ENCODE data around the gene PDE11A. TPM values are rescaled to one million over a fixed set of nuclear protein-coding genes. Genes with fewer than 3 reads are reported as not detected.

The PDE11A gene
- total and polyA plus RNA-seq, 2 of the 13 experiments (the other 11 are each of a cell fraction or from before 2014, with no cell fraction given): 1.2 to 1.7 TPM

- Histone ChIP-seq H3K4me1 (ENCODE audit: insufficient read depth, low read length) (no peaks in the 10 kb centered on the region), H3K9ac (ENCODE audit: insufficient read depth, low read depth, low read length) (no peak overlapping the region), H2AFZ (ENCODE audit: low read length) (no peak overlapping the region), H3K36me3 (replicated peaks in 1 of 2; ENCODE audit: control insufficient read depth in 1 of 2, insufficient read depth in 2 of 2, low read length in 2 of 2) (no peaks in the 10 kb centered on the region), H3K4me3 (replicated peaks in 1 of 3; ENCODE audit: insufficient read depth in 1 of 3, low read depth in 2 of 3, low read length in 3 of 3) (no peak overlapping the region), H3K27me3 (ENCODE audit: control insufficient read depth in 1 of 2, insufficient read depth in 2 of 2, low read length in 2 of 2) (no peaks in the 10 kb centered on the region), H4K20me1 (ENCODE audit: insufficient read depth, low read length) (no peaks in the 10 kb centered on the region), H3K9me3 (ENCODE audit: low read length) (peaks cover 21% of the 10 kb centered on the region; the same call in 1 of the 2 replicates), H3K27ac (ENCODE audit: extremely low read length, insufficient read depth, low read length) (no peak overlapping the region), H3K79me2 (ENCODE audit: insufficient read depth, low read length) (no peaks in the 10 kb centered on the region), H3K4me2 (ENCODE audit: low read depth, low read length) (no peak overlapping the region)
- in situ Hi-C loops (cut with HindIII; ENCODE audit: extremely low pct_ligation_motif_present, low pct_unique_long_range_greater_than_20kb) (no loop called here), intact Hi-C loops (cut with micrococcal nuclease; ENCODE audit: unreplicated experiment) (no loop called here)
- no peak for DNase-seq (ENCODE audit: low spot score)
- FAIRE-seq: no peak
- WGBS (ENCODE audit: low lambda C conversion rate): 71% methylated on average over 1 of the region's 1 CpG
- no peak for ATAC-seq
- ChIA-PET CTCF (ENCODE audit: low intra/inter-chr PET ratio, low total read pairs) (no interaction called here), POLR2A (no interaction called here)
- TF ChIP-seq ZC3H4 (CRISPR knock-in tag; IDR thresholded peaks at IDR 0.05; ENCODE audit: borderline replicate concordance) (no peak), ZNF781 (CRISPR knock-in tag; IDR thresholded peaks at IDR 0.05; ENCODE audit: borderline replicate concordance, not compliant biosample characterization) (no peak), SMARCE1 (IDR thresholded peaks at IDR 0.05; ENCODE audit: borderline replicate concordance) (no peak), TOPORS (CRISPR knock-in tag; IDR thresholded peaks at IDR 0.05) (no peak), ZNF598 (CRISPR knock-in tag; IDR thresholded peaks at IDR 0.05; ENCODE audit: borderline replicate concordance) (no peak), TRIM24 (CRISPR knock-in tag; IDR thresholded peaks at IDR 0.05) (no peak)
- TF ChIP-seq, protein P1, sequence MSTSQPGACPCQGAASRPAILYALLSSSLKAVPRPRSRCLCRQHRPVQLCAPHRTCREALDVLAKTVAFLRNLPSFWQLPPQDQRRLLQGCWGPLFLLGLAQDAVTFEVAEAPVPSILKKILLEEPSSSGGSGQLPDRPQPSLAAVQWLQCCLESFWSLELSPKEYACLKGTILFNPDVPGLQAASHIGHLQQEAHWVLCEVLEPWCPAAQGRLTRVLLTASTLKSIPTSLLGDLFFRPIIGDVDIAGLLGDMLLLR (CRISPR knock-in tag; IDR thresholded peaks at IDR 0.05): no peak
- TF ChIP-seq, protein P2, sequence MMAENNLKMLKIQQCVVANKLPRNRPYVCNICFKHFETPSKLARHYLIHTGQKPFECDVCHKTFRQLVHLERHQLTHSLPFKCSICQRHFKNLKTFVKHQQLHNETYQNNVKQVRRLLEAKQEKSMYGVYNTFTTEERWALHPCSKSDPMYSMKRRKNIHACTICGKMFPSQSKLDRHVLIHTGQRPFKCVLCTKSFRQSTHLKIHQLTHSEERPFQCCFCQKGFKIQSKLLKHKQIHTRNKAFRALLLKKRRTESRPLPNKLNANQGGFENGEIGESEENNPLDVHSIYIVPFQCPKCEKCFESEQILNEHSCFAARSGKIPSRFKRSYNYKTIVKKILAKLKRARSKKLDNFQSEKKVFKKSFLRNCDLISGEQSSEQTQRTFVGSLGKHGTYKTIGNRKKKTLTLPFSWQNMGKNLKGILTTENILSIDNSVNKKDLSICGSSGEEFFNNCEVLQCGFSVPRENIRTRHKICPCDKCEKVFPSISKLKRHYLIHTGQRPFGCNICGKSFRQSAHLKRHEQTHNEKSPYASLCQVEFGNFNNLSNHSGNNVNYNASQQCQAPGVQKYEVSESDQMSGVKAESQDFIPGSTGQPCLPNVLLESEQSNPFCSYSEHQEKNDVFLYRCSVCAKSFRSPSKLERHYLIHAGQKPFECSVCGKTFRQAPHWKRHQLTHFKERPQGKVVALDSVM (CRISPR knock-in tag; IDR thresholded peaks at IDR 0.05): no peak
- TF ChIP-seq, protein P3, sequence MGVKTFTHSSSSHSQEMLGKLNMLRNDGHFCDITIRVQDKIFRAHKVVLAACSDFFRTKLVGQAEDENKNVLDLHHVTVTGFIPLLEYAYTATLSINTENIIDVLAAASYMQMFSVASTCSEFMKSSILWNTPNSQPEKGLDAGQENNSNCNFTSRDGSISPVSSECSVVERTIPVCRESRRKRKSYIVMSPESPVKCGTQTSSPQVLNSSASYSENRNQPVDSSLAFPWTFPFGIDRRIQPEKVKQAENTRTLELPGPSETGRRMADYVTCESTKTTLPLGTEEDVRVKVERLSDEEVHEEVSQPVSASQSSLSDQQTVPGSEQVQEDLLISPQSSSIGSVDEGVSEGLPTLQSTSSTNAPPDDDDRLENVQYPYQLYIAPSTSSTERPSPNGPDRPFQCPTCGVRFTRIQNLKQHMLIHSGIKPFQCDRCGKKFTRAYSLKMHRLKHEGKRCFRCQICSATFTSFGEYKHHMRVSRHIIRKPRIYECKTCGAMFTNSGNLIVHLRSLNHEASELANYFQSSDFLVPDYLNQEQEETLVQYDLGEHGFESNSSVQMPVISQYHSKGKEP (CRISPR knock-in tag; IDR thresholded peaks at IDR 0.05): no peak
- no TSS peak for BruUV-seq (replicated peaks)
Measured at GRCh38 chr2:177830881-177831386, 241.6 kb downstream of the PDE11A start.
